GM23338 (cell line): ENCODE results near the gene INPP4B. TPM values are rescaled to one million over a fixed set of nuclear protein-coding genes. Genes with fewer than 3 reads are reported as not detected.

Experiments used
- ATAC-seq: fragments of 200-7000 bp; cut with Tn5 transposase; 3 replicates; pipeline ENCODE4 v1.9.1; 2020
- DNase-seq: peaks from one replicate; pipeline ENCODE4 v3.0.0-alpha.2; 2015; ENCODE audit warnings: low spot score
- H2AFZ ChIP-seq: fragments of 200-600 bp; sonication (generic); 2 replicates; pipeline ENCODE4 v1.8.0; 2016; ENCODE audit warnings: antibody characterized with exemption, mild to moderate bottlenecking, moderate library complexity
- H3F3A ChIP-seq: fragments of 200-600 bp; sonication (generic); replicated peaks from 2 replicates; pipeline ENCODE4 v1.8.0; 2017; ENCODE audit warnings: antibody characterized with exemption, mixed run types, low read depth
- H3K27ac ChIP-seq: fragments of 200-600 bp; sonication (generic); 2 replicates; pipeline ENCODE4 v1.6.1; 2016; ENCODE audit warnings: low read depth
- H3K27me3 ChIP-seq: fragments of 200-600 bp; sonication (generic); 2 replicates; pipeline ENCODE4 v1.8.0; 2016; ENCODE audit warnings: mild to moderate bottlenecking, mixed run types, moderate library complexity; ENCODE audit not compliant: insufficient read depth
- H3K36me3 ChIP-seq: fragments of 200-600 bp; sonication (generic); 2 replicates; pipeline ENCODE4 v1.8.0; 2016; ENCODE audit warnings: mild to moderate bottlenecking; ENCODE audit not compliant: insufficient read depth
- H3K4me1 ChIP-seq: fragments of 200-600 bp; sonication (generic); 2 replicates; pipeline ENCODE4 v1.8.0; 2016; ENCODE audit warnings: mild to moderate bottlenecking, moderate library complexity; ENCODE audit not compliant: insufficient read depth
- H3K4me2 ChIP-seq: fragments of 200-600 bp; sonication (generic); 2 replicates; pipeline ENCODE4 v1.7.1; 2017; ENCODE audit warnings: mixed run types
- H3K4me3 ChIP-seq: fragments of 200-600 bp; sonication (generic); 2 replicates; pipeline ENCODE4 v1.6.1; 2016; ENCODE audit warnings: mixed run types
- H3K79me2 ChIP-seq: fragments of 200-600 bp; sonication (generic); replicated peaks from 2 replicates; pipeline ENCODE4 v1.8.0; 2017; ENCODE audit warnings: mild to moderate bottlenecking; ENCODE audit not compliant: insufficient read depth
- H3K9me2 ChIP-seq: fragments of 200-600 bp; sonication (generic); 2 replicates; pipeline ENCODE4 v1.8.0; 2017; ENCODE audit not compliant: insufficient read depth
- H4K20me1 ChIP-seq: fragments of 200-600 bp; sonication (generic); replicated peaks from 2 replicates; pipeline ENCODE4 v1.8.0; 2017; ENCODE audit warnings: mild to moderate bottlenecking; ENCODE audit not compliant: insufficient read depth
- H3K27ac Mint-ChIP-seq: 2 replicates; pipeline ENCODE4 v1.8.0; 2020; ENCODE audit warnings: inconsistent platforms, mild to moderate bottlenecking, moderate library complexity, mixed read lengths
- H3K27me3 Mint-ChIP-seq: 3 replicates; pipeline ENCODE4 v1.8.0; 2022; ENCODE audit warnings: low read depth, mild to moderate bottlenecking, moderate library complexity, mixed read lengths, inconsistent platforms; ENCODE audit not compliant: insufficient read depth, poor library complexity
- H3K36me3 Mint-ChIP-seq: 3 replicates; pipeline ENCODE4 v1.8.0; 2021; ENCODE audit warnings: low read depth, mild to moderate bottlenecking, inconsistent platforms, moderate library complexity, mixed read lengths
- H3K4me1 Mint-ChIP-seq: 3 replicates; pipeline ENCODE4 v1.8.0; 2020; ENCODE audit warnings: mild to moderate bottlenecking, inconsistent platforms, mixed read lengths
- H3K4me3 Mint-ChIP-seq: 3 replicates; pipeline ENCODE4 v1.8.0; 2021; ENCODE audit warnings: moderate library complexity, mild to moderate bottlenecking, inconsistent platforms, mixed read lengths
- H3K9me3 Mint-ChIP-seq: 3 replicates; pipeline ENCODE4 v1.8.0; 2020; ENCODE audit warnings: moderate library complexity, mild to moderate bottlenecking, inconsistent platforms, mixed read lengths
- CREB1 ChIP-seq: fragments of 250-450 bp; sonication (Bioruptor Pico); IDR thresholded peaks from 2 replicates; pipeline ENCODE4 v1.5.0; 2020; ENCODE audit warnings: low read depth, mild to moderate bottlenecking, moderate library complexity
- EZH2 ChIP-seq: fragments of 200-600 bp; sonication (generic); IDR thresholded peaks from one replicate; pipeline ENCODE4 v1.8.0; 2017; ENCODE audit warnings: antibody characterized with exemption, mild to moderate bottlenecking, low read depth; ENCODE audit not compliant: unreplicated experiment
- EZH2phosphoT487 ChIP-seq: fragments of 200-600 bp; sonication (generic); IDR thresholded peaks from one replicate; pipeline ENCODE4 v1.8.1; 2018; ENCODE audit warnings: antibody characterized with exemption; ENCODE audit not compliant: unreplicated experiment
- JUNB ChIP-seq: IDR thresholded peaks from one replicate; pipeline ENCODE4 v1.6.1; 2016; ENCODE audit warnings: antibody characterized with exemption; ENCODE audit not compliant: unreplicated experiment
- NANOG ChIP-seq: IDR thresholded peaks from 2 replicates; pipeline ENCODE4 v1.6.1; 2016; ENCODE audit warnings: antibody characterized with exemption, borderline replicate concordance
- POLR2AphosphoS5 ChIP-seq: IDR thresholded peaks from 2 replicates; pipeline ENCODE4 v1.6.1; 2016; ENCODE audit warnings: antibody characterized with exemption, low read depth
- STAT1 ChIP-seq: IDR thresholded peaks from one replicate; pipeline ENCODE4 v1.6.1; 2016; ENCODE audit warnings: antibody characterized with exemption; ENCODE audit not compliant: unreplicated experiment
- ZNF114 ChIP-seq: fragments of 250-450 bp; sonication (Bioruptor Pico); IDR thresholded peaks from 2 replicates; pipeline ENCODE4 v1.5.0; 2020; ENCODE audit warnings: mild to moderate bottlenecking, moderate library complexity
- ZNF331 ChIP-seq: fragments of 250-450 bp; sonication (Bioruptor Pico); IDR thresholded peaks from 2 replicates; pipeline ENCODE4 v1.5.0; 2020; ENCODE audit warnings: low read depth, mild to moderate bottlenecking, moderate library complexity
- polyA plus RNA-seq: library from polyadenylated mRNA; unstranded; fragments of >200 nt; fragmentation: Nextera tagmentation; extraction: Ambion mirVana; gene quantifications from 2 replicates; pipeline ENCODE4 v1.2.1, GENCODE V29; 2016
- total RNA-seq: library from RNA; depleted of rRNA; stranded (reverse); fragments of >200 nt; shearing (Covaris generic); gene quantifications from 2 replicates; pipeline ENCODE4 v1.2.3, GENCODE V29; 2014
- TF ChIP-seq, protein P1 (sequence below): IDR thresholded peaks from one replicate; pipeline ENCODE4 v1.6.1; 2018; ENCODE audit warnings: antibody characterized with exemption; ENCODE audit not compliant: unreplicated experiment
- TF ChIP-seq, protein P2 (sequence below), 2 experiments: fragments of 200-600 bp in 1 of 2; sonication (generic) in 1 of 2; conservative IDR thresholded peaks; 2 replicates each; pipeline versions ENCODE4 v1.5.1 to v1.6.1; 2016 to 2017; ENCODE audit warnings: antibody characterized with exemption in 2 of 2, low read depth in 2 of 2, mild to moderate bottlenecking in 2 of 2, moderate library complexity in 1 of 2
- TF ChIP-seq, protein P3 (sequence below): fragments of 250-450 bp; sonication (Bioruptor Pico); IDR thresholded peaks from 2 replicates; pipeline ENCODE4 v1.5.0; 2020; ENCODE audit warnings: mild to moderate bottlenecking, moderate library complexity
- TF ChIP-seq, protein P4 (sequence below): IDR thresholded peaks from 2 replicates; pipeline ENCODE4 v1.6.1; 2016; ENCODE audit warnings: antibody characterized with exemption

The INPP4B gene
- total and polyA plus RNA-seq, 2 experiments from 2014 or later = 0.11 to 0.14 TPM

DNA sequence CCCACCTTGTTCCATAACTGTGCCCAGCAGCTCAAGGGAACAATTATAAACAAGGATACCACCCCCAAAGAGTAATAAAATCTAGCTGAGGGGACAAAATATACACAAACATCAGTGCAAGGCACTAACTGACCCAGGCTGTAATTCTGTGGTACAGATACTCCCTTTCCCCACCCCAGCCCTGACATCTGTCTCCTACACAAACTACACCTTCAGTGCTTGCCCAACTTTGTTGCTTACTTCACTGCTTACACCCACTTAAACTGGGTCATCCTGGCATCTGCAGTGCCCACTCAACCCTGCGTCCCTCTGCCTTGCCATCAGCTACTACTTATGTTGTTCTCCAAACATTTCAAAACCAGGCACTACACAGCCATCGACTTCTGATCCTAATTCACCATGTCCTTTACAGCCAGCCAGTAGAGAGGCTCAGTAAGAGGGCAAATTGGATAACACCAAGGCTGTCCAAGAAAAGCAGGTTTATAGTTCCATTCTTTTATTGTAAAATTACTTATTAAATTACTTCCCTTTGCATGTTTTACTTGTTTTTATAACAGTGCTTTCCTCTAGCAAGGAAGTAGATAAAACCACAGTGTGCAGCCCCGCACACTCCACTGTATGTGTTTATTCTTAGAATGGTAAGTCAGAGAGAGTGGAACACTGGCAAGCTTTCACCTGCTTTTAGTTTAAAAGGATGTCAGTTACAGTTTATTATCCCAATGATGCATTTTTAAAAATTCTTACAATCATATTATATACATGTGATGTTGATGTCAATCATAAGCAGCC lies 149.6 kb downstream of the INPP4B start:
- Mint-ChIP-seq H3K9me3 (no peaks in the 10 kb centered on the region), H3K4me1 (no peaks in the 10 kb centered on the region), H3K36me3 (no peaks in the 10 kb centered on the region), H3K27ac (no peak overlapping the region), H3K27me3 (peaks cover under 1% of the 10 kb centered on the region), H3K4me3 (no peak overlapping the region)
- Histone ChIP-seq H3K4me1 (no peaks in the 10 kb centered on the region), H3K27ac (no peak overlapping the region), H3F3A (no peaks in the 10 kb centered on the region), H2AFZ (no peak overlapping the region), H4K20me1 (no peaks in the 10 kb centered on the region), H3K4me2 (no peak overlapping the region), H3K4me3 (no peak overlapping the region), H3K79me2 (no peaks in the 10 kb centered on the region), H3K9me2 (no peaks in the 10 kb centered on the region), H3K36me3 (no peaks in the 10 kb centered on the region), H3K27me3 (no peaks in the 10 kb centered on the region)
- DNase-seq (no peak), ATAC-seq (no peak)
- no peak for TF ChIP-seq EZH2phosphoT487
- no peak for TF ChIP-seq CREB1 (CRISPR knock-in tag)
- TF ChIP-seq ZNF331 (CRISPR knock-in tag) = no peak
- TF ChIP-seq ZNF114 = no peak
- TF ChIP-seq, protein P1, sequence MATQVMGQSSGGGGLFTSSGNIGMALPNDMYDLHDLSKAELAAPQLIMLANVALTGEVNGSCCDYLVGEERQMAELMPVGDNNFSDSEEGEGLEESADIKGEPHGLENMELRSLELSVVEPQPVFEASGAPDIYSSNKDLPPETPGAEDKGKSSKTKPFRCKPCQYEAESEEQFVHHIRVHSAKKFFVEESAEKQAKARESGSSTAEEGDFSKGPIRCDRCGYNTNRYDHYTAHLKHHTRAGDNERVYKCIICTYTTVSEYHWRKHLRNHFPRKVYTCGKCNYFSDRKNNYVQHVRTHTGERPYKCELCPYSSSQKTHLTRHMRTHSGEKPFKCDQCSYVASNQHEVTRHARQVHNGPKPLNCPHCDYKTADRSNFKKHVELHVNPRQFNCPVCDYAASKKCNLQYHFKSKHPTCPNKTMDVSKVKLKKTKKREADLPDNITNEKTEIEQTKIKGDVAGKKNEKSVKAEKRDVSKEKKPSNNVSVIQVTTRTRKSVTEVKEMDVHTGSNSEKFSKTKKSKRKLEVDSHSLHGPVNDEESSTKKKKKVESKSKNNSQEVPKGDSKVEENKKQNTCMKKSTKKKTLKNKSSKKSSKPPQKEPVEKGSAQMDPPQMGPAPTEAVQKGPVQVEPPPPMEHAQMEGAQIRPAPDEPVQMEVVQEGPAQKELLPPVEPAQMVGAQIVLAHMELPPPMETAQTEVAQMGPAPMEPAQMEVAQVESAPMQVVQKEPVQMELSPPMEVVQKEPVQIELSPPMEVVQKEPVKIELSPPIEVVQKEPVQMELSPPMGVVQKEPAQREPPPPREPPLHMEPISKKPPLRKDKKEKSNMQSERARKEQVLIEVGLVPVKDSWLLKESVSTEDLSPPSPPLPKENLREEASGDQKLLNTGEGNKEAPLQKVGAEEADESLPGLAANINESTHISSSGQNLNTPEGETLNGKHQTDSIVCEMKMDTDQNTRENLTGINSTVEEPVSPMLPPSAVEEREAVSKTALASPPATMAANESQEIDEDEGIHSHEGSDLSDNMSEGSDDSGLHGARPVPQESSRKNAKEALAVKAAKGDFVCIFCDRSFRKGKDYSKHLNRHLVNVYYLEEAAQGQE = no peak
- TF ChIP-seq JUNB = no peak
- no peak for TF ChIP-seq EZH2
- no peak for TF ChIP-seq NANOG
- no peak for TF ChIP-seq STAT1
- TF ChIP-seq, protein P2, sequence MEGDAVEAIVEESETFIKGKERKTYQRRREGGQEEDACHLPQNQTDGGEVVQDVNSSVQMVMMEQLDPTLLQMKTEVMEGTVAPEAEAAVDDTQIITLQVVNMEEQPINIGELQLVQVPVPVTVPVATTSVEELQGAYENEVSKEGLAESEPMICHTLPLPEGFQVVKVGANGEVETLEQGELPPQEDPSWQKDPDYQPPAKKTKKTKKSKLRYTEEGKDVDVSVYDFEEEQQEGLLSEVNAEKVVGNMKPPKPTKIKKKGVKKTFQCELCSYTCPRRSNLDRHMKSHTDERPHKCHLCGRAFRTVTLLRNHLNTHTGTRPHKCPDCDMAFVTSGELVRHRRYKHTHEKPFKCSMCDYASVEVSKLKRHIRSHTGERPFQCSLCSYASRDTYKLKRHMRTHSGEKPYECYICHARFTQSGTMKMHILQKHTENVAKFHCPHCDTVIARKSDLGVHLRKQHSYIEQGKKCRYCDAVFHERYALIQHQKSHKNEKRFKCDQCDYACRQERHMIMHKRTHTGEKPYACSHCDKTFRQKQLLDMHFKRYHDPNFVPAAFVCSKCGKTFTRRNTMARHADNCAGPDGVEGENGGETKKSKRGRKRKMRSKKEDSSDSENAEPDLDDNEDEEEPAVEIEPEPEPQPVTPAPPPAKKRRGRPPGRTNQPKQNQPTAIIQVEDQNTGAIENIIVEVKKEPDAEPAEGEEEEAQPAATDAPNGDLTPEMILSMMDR (conservative IDR thresholded peaks at IDR 0.05; ENCODE audit: low read depth in 2 of 2) = no peak
- no peak for TF ChIP-seq POLR2AphosphoS5
- TF ChIP-seq, protein P3, sequence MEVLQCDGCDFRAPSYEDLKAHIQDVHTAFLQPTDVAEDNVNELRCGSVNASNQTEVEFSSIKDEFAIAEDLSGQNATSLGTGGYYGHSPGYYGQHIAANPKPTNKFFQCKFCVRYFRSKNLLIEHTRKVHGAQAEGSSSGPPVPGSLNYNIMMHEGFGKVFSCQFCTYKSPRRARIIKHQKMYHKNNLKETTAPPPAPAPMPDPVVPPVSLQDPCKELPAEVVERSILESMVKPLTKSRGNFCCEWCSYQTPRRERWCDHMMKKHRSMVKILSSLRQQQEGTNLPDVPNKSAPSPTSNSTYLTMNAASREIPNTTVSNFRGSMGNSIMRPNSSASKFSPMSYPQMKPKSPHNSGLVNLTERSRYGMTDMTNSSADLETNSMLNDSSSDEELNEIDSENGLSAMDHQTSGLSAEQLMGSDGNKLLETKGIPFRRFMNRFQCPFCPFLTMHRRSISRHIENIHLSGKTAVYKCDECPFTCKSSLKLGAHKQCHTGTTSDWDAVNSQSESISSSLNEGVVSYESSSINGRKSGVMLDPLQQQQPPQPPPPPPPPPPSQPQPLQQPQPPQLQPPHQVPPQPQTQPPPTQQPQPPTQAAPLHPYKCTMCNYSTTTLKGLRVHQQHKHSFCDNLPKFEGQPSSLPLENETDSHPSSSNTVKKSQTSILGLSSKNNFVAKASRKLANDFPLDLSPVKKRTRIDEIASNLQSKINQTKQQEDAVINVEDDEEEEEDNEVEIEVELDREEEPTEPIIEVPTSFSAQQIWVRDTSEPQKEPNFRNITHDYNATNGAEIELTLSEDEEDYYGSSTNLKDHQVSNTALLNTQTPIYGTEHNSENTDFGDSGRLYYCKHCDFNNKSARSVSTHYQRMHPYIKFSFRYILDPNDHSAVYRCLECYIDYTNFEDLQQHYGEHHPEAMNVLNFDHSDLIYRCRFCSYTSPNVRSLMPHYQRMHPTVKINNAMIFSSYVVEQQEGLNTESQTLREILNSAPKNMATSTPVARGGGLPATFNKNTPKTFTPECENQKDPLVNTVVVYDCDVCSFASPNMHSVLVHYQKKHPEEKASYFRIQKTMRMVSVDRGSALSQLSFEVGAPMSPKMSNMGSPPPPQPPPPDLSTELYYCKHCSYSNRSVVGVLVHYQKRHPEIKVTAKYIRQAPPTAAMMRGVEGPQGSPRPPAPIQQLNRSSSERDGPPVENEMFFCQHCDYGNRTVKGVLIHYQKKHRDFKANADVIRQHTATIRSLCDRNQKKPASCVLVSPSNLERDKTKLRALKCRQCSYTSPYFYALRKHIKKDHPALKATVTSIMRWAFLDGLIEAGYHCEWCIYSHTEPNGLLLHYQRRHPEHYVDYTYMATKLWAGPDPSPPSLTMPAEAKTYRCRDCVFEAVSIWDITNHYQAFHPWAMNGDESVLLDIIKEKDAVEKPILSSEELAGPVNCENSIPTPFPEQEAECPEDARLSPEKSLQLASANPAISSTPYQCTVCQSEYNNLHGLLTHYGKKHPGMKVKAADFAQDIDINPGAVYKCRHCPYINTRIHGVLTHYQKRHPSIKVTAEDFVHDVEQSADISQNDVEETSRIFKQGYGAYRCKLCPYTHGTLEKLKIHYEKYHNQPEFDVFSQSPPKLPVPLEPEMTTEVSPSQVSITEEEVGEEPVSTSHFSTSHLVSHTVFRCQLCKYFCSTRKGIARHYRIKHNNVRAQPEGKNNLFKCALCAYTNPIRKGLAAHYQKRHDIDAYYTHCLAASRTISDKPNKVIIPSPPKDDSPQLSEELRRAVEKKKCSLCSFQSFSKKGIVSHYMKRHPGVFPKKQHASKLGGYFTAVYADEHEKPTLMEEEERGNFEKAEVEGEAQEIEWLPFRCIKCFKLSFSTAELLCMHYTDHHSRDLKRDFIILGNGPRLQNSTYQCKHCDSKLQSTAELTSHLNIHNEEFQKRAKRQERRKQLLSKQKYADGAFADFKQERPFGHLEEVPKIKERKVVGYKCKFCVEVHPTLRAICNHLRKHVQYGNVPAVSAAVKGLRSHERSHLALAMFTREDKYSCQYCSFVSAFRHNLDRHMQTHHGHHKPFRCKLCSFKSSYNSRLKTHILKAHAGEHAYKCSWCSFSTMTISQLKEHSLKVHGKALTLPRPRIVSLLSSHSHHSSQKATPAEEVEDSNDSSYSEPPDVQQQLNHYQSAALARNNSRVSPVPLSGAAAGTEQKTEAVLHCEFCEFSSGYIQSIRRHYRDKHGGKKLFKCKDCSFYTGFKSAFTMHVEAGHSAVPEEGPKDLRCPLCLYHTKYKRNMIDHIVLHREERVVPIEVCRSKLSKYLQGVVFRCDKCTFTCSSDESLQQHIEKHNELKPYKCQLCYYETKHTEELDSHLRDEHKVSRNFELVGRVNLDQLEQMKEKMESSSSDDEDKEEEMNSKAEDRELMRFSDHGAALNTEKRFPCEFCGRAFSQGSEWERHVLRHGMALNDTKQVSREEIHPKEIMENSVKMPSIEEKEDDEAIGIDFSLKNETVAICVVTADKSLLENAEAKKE = no peak
- TF ChIP-seq, protein P4, sequence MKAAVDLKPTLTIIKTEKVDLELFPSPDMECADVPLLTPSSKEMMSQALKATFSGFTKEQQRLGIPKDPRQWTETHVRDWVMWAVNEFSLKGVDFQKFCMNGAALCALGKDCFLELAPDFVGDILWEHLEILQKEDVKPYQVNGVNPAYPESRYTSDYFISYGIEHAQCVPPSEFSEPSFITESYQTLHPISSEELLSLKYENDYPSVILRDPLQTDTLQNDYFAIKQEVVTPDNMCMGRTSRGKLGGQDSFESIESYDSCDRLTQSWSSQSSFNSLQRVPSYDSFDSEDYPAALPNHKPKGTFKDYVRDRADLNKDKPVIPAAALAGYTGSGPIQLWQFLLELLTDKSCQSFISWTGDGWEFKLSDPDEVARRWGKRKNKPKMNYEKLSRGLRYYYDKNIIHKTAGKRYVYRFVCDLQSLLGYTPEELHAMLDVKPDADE = no peak
